IMR-90 (cell line): ENCODE results near the gene AKIRIN1. TPM values are rescaled to one million over a fixed set of nuclear protein-coding genes. Genes with fewer than 3 reads are reported as not detected.
"Not testable (repeated sequence)": the region's sequence is repeated elsewhere in the genome, so short reads cannot be mapped to it uniquely, and the experiment has no call there.

ENCODE experiments used
- ATAC-seq: fragments of 200-7000 bp; cut with Tn5 transposase; 2 replicates; pipeline ENCODE4 v1.9.1; 2020; ENCODE audit warnings: low read depth, mild to moderate bottlenecking, moderate library complexity
- BruUV-seq: library from RNA; stranded (reverse); fragments of 400-500 nt; replicated peaks from 2 replicates; lab custom pipeline; 2021; lab: Mats Ljungman, UMichigan
- CTCF ChIA-PET: fragments of 300-600 bp; formaldehyde crosslinking; extraction: SDS; loops from one replicate; lab custom pipeline; 2021; ENCODE audit warnings: antibody characterized with exemption; lab: Yijun Ruan, JAX
- POLR2A ChIA-PET: fragments of 300-600 bp; sonication (Branson Sonifier 250); formaldehyde crosslinking; loops from one replicate; lab custom pipeline; 2022; ENCODE audit warnings: antibody characterized with exemption; ENCODE audit not compliant: unreplicated experiment; lab: Charles Lee
- DNase-seq: peaks from one replicate; pipeline ENCODE4 v3.0.0; 2013
- H2AFZ ChIP-seq: replicated peaks from 2 replicates; pipeline ENCODE3; 2013; ENCODE audit warnings: low read length, mild to moderate bottlenecking; ENCODE audit not compliant: poor library complexity
- H2AK5ac ChIP-seq: 2 replicates; pipeline ENCODE4 v1.6.1; 2013; ENCODE audit warnings: low read depth, low read length, inconsistent platforms
- H2AK9ac ChIP-seq: replicated peaks from 2 replicates; pipeline ENCODE3; 2013; ENCODE audit warnings: mild to moderate bottlenecking, low read depth, low read length, moderate library complexity; ENCODE audit not compliant: poor library complexity
- H2BK120ac ChIP-seq: 2 replicates; pipeline ENCODE4 v1.6.1; 2013; ENCODE audit warnings: low read depth, low read length, inconsistent platforms
- H2BK15ac ChIP-seq: 3 replicates; pipeline ENCODE4 v1.6.1; 2013; ENCODE audit warnings: low read depth, low read length, inconsistent platforms
- H2BK20ac ChIP-seq: 2 replicates; pipeline ENCODE4 v1.6.1; 2013; ENCODE audit warnings: low read depth, mild to moderate bottlenecking, inconsistent platforms, low read length, moderate library complexity
- H2BK5ac ChIP-seq: 2 replicates; pipeline ENCODE4 v1.6.1; 2013; ENCODE audit warnings: mild to moderate bottlenecking, low read depth, low read length, inconsistent platforms; ENCODE audit not compliant: poor library complexity, severe bottlenecking
- H3K14ac ChIP-seq: replicated peaks from 2 replicates; pipeline ENCODE4 v1.6.1; 2013; ENCODE audit warnings: low read depth, low read length, inconsistent platforms
- H3K18ac ChIP-seq: 2 replicates; pipeline ENCODE4 v1.6.1; 2013; ENCODE audit warnings: low read depth, low read length, control low read depth
- H3K23ac ChIP-seq: 2 replicates; pipeline ENCODE4 v1.6.1; 2013; ENCODE audit warnings: low read depth, low read length, inconsistent platforms
- H3K27ac ChIP-seq: 2 replicates; pipeline ENCODE4 v1.5.1; 2013; ENCODE audit warnings: mild to moderate bottlenecking, control low read depth, low read length; ENCODE audit not compliant: insufficient read depth
- H3K27me3 ChIP-seq: 2 replicates; pipeline ENCODE4 v1.6.1; 2013; ENCODE audit warnings: low read length; ENCODE audit not compliant: control insufficient read depth, insufficient read depth
- H3K36me3 ChIP-seq: 2 replicates; pipeline ENCODE4 v1.6.1; 2013; ENCODE audit warnings: low read length, mixed read lengths; ENCODE audit not compliant: control insufficient read depth, insufficient read depth
- H3K4ac ChIP-seq: 2 replicates; pipeline ENCODE4 v1.6.1; 2013; ENCODE audit warnings: low read depth, low read length, inconsistent platforms
- H3K4me1 ChIP-seq: 2 replicates; pipeline ENCODE4 v1.6.1; 2013; ENCODE audit warnings: low read length, mixed read lengths; ENCODE audit not compliant: control insufficient read depth, insufficient read depth
- H3K4me2 ChIP-seq: 2 replicates; pipeline ENCODE4 v1.6.1; 2013; ENCODE audit warnings: low read depth, mild to moderate bottlenecking, control low read depth, low read length, moderate library complexity
- H3K4me3 ChIP-seq: 2 replicates; pipeline ENCODE4 v1.5.1; 2013; ENCODE audit warnings: low read depth, mild to moderate bottlenecking, control low read depth, low read length, moderate library complexity; ENCODE audit not compliant: insufficient read depth
- H3K56ac ChIP-seq: 2 replicates; pipeline ENCODE4 v1.6.1; 2013; ENCODE audit warnings: low read length, inconsistent platforms; ENCODE audit not compliant: insufficient read depth; ENCODE audit errors: extremely low read depth
- H3K79me1 ChIP-seq, 2 experiments: 2 replicates each; pipeline ENCODE4 v1.6.1; 2013; ENCODE audit warnings: low read length in 2 of 2, inconsistent platforms in 1 of 2, low read depth in 1 of 2
- H3K9ac ChIP-seq: 2 replicates; pipeline ENCODE4 v1.6.1; 2013; ENCODE audit warnings: low read depth, low read length, control low read depth
- H3K9me1 ChIP-seq: 2 replicates; pipeline ENCODE4 v1.6.1; 2013; ENCODE audit warnings: low read length, inconsistent platforms; ENCODE audit not compliant: insufficient read depth
- H3K9me3 ChIP-seq: 2 replicates; pipeline ENCODE4 v1.6.1; 2013; ENCODE audit warnings: low read length; ENCODE audit not compliant: control insufficient read depth, insufficient read depth
- H4K20me1 ChIP-seq: 2 replicates; pipeline ENCODE4 v1.6.1; 2013; ENCODE audit warnings: low read length, inconsistent platforms; ENCODE audit not compliant: insufficient read depth
- H4K5ac ChIP-seq: 2 replicates; pipeline ENCODE4 v1.6.1; 2013; ENCODE audit warnings: mild to moderate bottlenecking, low read depth, low read length, control low read depth
- H4K8ac ChIP-seq, 2 experiments: 2 replicates each; pipeline ENCODE4 v1.6.1; 2013; ENCODE audit warnings: low read depth in 2 of 2, low read length in 2 of 2, control low read depth in 1 of 2, inconsistent platforms in 1 of 2
- H4K91ac ChIP-seq: 2 replicates; pipeline ENCODE4 v1.6.1; 2013; ENCODE audit warnings: low read depth, low read length, inconsistent platforms; ENCODE audit not compliant: insufficient read depth
- WGBS, 2 experiments: methylation state at CpG; one replicate each; pipeline versions ENCODE4 v1.1.5 to v1.1.7; 2013; ENCODE audit warnings: missing lambda C conversion rate in 2 of 2; ENCODE audit not compliant: insufficient read length in 1 of 2; ENCODE audit errors: extremely low coverage in 2 of 2; 5-methylcytosine and 5-hydroxymethylcytosine counted together
- dilution Hi-C: fragments of 300-500 bp; cut with HindIII; formaldehyde crosslinking; loops from one replicate; pipeline ENCODE4 v1.14.3; 2018; ENCODE audit warnings: low sequenced_read_pairs; ENCODE audit not compliant: unreplicated experiment
- in situ Hi-C: fragments of 300-500 bp; cut with MboI; formaldehyde crosslinking; loops from 3 replicates; pipeline ENCODE4 v1.14.3; 2019; ENCODE audit warnings: low sequenced_read_pairs, inconsistent platforms, mixed read lengths
- intact Hi-C: fragments of 100-400 bp; cut with micrococcal nuclease; formaldehyde crosslinking; loops from 2 replicates; pipeline ENCODE4 v1.10.0; 2022
- polyA plus RNA-seq, 3 experiments: library from polyadenylated mRNA; depleted of rRNA; stranded (reverse); fragments of >200 nt; gene quantifications; 2 replicates each; pipeline ENCODE4 v1.2.3, GENCODE V29; 2012; ENCODE audit warnings: low replicate concordance in 1 of 3
- total RNA-seq: library from RNA; depleted of rRNA; stranded (reverse); fragments of >200 nt; gene quantifications from 2 replicates; pipeline ENCODE4 v1.2.3, GENCODE V29; 2012

Gene AKIRIN1
- total and polyA plus RNA-seq, 2 of the 4 experiments (the other 2 are of a cell fraction): 42.5 to 44.2 TPM

DNA sequence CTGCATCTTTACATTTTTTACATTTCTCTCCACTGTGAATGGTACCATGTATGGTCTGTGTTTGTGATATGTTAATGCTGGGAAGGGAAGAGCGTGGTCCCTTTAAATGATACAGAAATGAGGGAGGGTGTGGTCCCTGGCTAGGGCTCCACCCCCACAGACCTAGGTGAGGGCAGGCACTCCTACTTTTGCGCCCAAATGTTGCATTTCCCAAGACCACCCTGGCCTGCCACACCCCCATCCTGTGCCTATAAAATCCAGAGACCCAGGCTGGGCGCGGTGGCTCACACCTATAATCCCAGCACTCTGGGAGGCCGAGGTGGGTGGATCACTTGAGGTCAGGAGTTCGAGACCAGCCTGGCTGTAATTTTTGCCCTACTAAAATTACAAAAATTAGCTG, 17.9 kb upstream of the AKIRIN1 start:
- H3K27me3 ChIP-seq, POLR2A ChIA-PET, H3K56ac ChIP-seq, H4K8ac ChIP-seq, H2BK20ac ChIP-seq, H3K4me3 ChIP-seq, BruUV-seq, H3K79me1 ChIP-seq, in situ Hi-C loops, H2BK15ac ChIP-seq, dilution Hi-C loops, H3K4me2 ChIP-seq, H3K9ac ChIP-seq, H2BK5ac ChIP-seq, H3K36me3 ChIP-seq, ATAC-seq, H3K18ac ChIP-seq, H3K14ac ChIP-seq, H3K23ac ChIP-seq, H3K4ac ChIP-seq, H4K91ac ChIP-seq, H2BK120ac ChIP-seq, H4K20me1 ChIP-seq, H3K9me3 ChIP-seq, H2AFZ ChIP-seq, H2AK9ac ChIP-seq, H3K27ac ChIP-seq, intact Hi-C loops, H3K9me1 ChIP-seq, H2AK5ac ChIP-seq, DNase-seq, H3K4me1 ChIP-seq, H4K5ac ChIP-seq: not testable (repeated sequence)
- WGBS, 2 experiments: no CpG with 5 or more reads among the region's 6 CpGs
- CTCF ChIA-PET: interaction anchor here (0.7 kb wide), 1 partner anchor 16 kb away, joined by 3 read pairs; no protein-coding TSS in a partner anchor
